Measurements from ENCODE around the gene ZNFX1.

Gene ZNFX1

DNA sequence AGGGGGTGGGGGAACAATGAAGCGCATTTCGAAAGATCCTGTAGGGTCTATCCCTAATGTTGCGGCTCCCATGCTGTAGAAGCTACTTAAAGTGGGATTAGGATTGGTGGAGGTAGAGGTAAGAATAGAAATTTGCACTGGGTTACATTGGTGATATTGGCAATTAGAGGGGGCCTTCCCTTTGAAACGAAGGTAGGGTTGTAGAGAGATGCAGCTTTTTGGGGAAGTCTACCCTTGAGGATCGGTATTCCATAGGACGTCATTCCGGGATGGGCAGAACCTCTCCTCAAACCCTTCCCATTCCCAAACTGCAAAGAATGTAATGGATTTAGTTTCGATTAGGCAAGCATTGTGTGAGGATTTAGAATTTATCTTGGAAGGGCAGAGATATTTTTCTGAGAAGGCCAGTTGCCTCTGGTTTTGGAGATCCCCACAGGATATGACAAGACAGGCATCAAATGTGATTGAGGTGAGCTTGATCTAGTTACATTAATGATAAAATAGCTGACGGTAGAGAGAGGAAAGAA is 5.4 kb upstream of the ZNFX1 start:
- CTCF ChIA-PET: interaction anchor here (0.8 kb wide), 1 partner anchor 37 kb away, joined by 3 read pairs; no protein-coding TSS in a partner anchor
- Histone ChIP-seq H3K36me3 (ENCODE audit: control insufficient read depth in 2 of 2, insufficient read depth in 1 of 2, low read length in 2 of 2) (peaks cover 45 to 97% of the 10 kb centered on the region in 2 experiments), H3K9me3 (ENCODE audit: control insufficient read depth, insufficient read depth, low read depth, low read length) (no peaks in the 10 kb centered on the region), H3K4me1 (ENCODE audit: control insufficient read depth, insufficient read depth, low read length) (no peaks in the 10 kb centered on the region), H3K4me3 (ENCODE audit: low read depth, low read length) (no peak overlapping the region), H3K27ac (ENCODE audit: extremely low read depth, low read depth, low read length) (no peak overlapping the region)
- POLR2A ChIA-PET: no interaction called here
- TF ChIP-seq ZNF677 (tag by site-specific recombination; IDR thresholded peaks at IDR 0.05) (no peak), OSR2 (tag by site-specific recombination; IDR thresholded peaks at IDR 0.05) (no peak), ZNF311 (tag by site-specific recombination; IDR thresholded peaks at IDR 0.05; ENCODE audit: borderline replicate concordance) (no peak), ZNF132 (tag by site-specific recombination; IDR thresholded peaks at IDR 0.05; ENCODE audit: borderline replicate concordance) (no peak), ZNF214 (tag by site-specific recombination; IDR thresholded peaks at IDR 0.05; ENCODE audit: borderline replicate concordance) (no peak), ZNF596 (tag by site-specific recombination; IDR thresholded peaks at IDR 0.05) (no peak), ZFP3 (tag by site-specific recombination; IDR thresholded peaks at IDR 0.05; ENCODE audit: low read depth) (no peak), ZNF658 (tag by site-specific recombination; IDR thresholded peaks at IDR 0.05) (no peak), YY1 (tag by site-specific recombination; IDR thresholded peaks at IDR 0.05) (no peak)
- TF ChIP-seq, protein P1, sequence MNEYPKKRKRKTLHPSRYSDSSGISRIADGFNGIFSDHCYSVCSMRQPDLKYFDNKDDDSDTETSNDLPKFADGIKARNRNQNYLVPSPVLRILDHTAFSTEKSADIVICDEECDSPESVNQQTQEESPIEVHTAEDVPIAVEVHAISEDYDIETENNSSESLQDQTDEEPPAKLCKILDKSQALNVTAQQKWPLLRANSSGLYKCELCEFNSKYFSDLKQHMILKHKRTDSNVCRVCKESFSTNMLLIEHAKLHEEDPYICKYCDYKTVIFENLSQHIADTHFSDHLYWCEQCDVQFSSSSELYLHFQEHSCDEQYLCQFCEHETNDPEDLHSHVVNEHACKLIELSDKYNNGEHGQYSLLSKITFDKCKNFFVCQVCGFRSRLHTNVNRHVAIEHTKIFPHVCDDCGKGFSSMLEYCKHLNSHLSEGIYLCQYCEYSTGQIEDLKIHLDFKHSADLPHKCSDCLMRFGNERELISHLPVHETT (tag by site-specific recombination; IDR thresholded peaks at IDR 0.05): no peak

GRCh38 chr20:49282584-49283171 is 4.8 kb upstream of the ZNFX1 start:
- Histone ChIP-seq H3K36me3 (ENCODE audit: control insufficient read depth in 2 of 2, insufficient read depth in 1 of 2, low read length in 2 of 2) (peaks cover 44 to 92% of the 10 kb centered on the region in 2 experiments), H3K4me3 (ENCODE audit: low read depth, low read length) (no peak overlapping the region), H3K4me1 (ENCODE audit: control insufficient read depth, insufficient read depth, low read length) (no peaks in the 10 kb centered on the region), H3K27ac (ENCODE audit: extremely low read depth, low read depth, low read length) (no peak overlapping the region), H3K9me3 (ENCODE audit: control insufficient read depth, insufficient read depth, low read depth, low read length) (no peaks in the 10 kb centered on the region)
- CTCF ChIA-PET: interaction anchor here (1.0 to 1.3 kb wide), 2 partner anchors 37 to 65 kb away, joined by 3 read pairs; no protein-coding TSS in a partner anchor
- POLR2A ChIA-PET: interaction anchor here (0.8 to 1.7 kb wide), 4 partner anchors 10 to 20 kb away, joined by 3 to 6 read pairs (median 4); no protein-coding TSS in a partner anchor
- TF ChIP-seq ZNF629 (tag by site-specific recombination; IDR thresholded peaks at IDR 0.05) (no peak), ZNF37A (tag by site-specific recombination; IDR thresholded peaks at IDR 0.05) (no peak)

- Histone ChIP-seq H3K4me1 (ENCODE audit: control insufficient read depth, insufficient read depth, low read length) (no peaks in the 10 kb centered on the region), H3K9me3 (ENCODE audit: control insufficient read depth, insufficient read depth, low read depth, low read length) (no peaks in the 10 kb centered on the region), H3K4me3 (ENCODE audit: low read depth, low read length) (no peak overlapping the region), H3K36me3 (ENCODE audit: control insufficient read depth in 2 of 2, insufficient read depth in 1 of 2, low read length in 2 of 2) (peaks cover 44 to 85% of the 10 kb centered on the region in 2 experiments), H3K27ac (ENCODE audit: extremely low read depth, low read depth, low read length) (no peak overlapping the region)
- CTCF ChIA-PET: interaction anchor here (0.9 to 1.3 kb wide), 4 partner anchors 36 to 149 kb away, joined by 3 to 5 read pairs (median 4); no protein-coding TSS in a partner anchor
- POLR2A ChIA-PET: interaction anchor here (0.8 to 1.7 kb wide), 4 partner anchors 11 to 21 kb away, joined by 3 to 6 read pairs (median 4); no protein-coding TSS in a partner anchor
- TF ChIP-seq, protein P2, sequence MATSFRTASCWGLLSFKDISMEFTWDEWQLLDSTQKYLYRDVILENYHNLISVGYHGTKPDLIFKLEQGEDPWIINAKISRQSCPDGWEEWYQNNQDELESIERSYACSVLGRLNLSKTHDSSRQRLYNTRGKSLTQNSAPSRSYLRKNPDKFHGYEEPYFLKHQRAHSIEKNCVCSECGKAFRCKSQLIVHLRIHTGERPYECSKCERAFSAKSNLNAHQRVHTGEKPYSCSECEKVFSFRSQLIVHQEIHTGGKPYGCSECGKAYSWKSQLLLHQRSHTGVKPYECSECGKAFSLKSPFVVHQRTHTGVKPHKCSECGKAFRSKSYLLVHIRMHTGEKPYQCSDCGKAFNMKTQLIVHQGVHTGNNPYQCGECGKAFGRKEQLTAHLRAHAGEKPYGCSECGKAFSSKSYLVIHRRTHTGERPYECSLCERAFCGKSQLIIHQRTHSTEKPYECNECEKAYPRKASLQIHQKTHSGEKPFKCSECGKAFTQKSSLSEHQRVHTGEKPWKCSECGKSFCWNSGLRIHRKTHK (tag by site-specific recombination; IDR thresholded peaks at IDR 0.05): no peak
These were observed 4.1 kb upstream of the ZNFX1 start for GRCh38 chr20:49281913-49282467.

All from HEK293 (cell line).